HG02943 (cell line): ENCODE results near the gene OR2T29.
"Not testable (repeated sequence)": the region's sequence is repeated elsewhere in the genome, so short reads cannot be mapped to it uniquely, and the experiment has no call there.

Source experiments
- ATAC-seq: cut with Tn5 transposase; IDR thresholded peaks from one replicate; pipeline ENCODE4 v1.9.1; 2021; ENCODE audit warnings: mild to moderate bottlenecking, low read depth, moderate library complexity; ENCODE audit not compliant: unreplicated experiment

Gene OR2T29

GRCh38 chr1:248562672-248563071, at the start of gene OR2T29:
TSS of gene OR2T29 (minus strand) at chr1:248562772. CDS start at chr1:248559491, 3,281 bp downstream.
- ATAC-seq, result not testable (repeated sequence)

GRCh38 chr1:248611883-248612414, 49.4 kb upstream of the OR2T29 start:
- ATAC-seq, result no peak

- no peak for ATAC-seq
Observed at GRCh38 chr1:248610301-248610700, 47.7 kb upstream of the OR2T29 start.

- ATAC-seq, result no peak
Observed at GRCh38 chr1:248599396-248599795, 36.8 kb upstream of the OR2T29 start.

GRCh38 chr1:248597589-248597988, 35.0 kb upstream of the OR2T29 start, which contains the start of gene OR2T10:
TSS of gene OR2T10 (minus strand) at chr1:248597700. CDS start at chr1:248593768, 3,932 bp downstream.
- ATAC-seq, result no peak

GRCh38 chr1:248596615-248597014, 34.0 kb upstream of the OR2T29 start:
- no peak for ATAC-seq

GRCh38 chr1:248593226-248593625, 30.7 kb upstream of the OR2T29 start:
- no peak for ATAC-seq

GRCh38 chr1:248592655-248593054, 30.1 kb upstream of the OR2T29 start:
- ATAC-seq, result no peak

- no peak for ATAC-seq
Observed at GRCh38 chr1:248590055-248590454, 27.5 kb upstream of the OR2T29 start.

- ATAC-seq, result no peak
Observed at GRCh38 chr1:248589334-248589733, 26.8 kb upstream of the OR2T29 start.

- ATAC-seq, result no peak
Observed at GRCh38 chr1:248585266-248585665, 22.7 kb upstream of the OR2T29 start.

GRCh38 chr1:248576260-248576980, 13.8 kb upstream of the OR2T29 start:
- ATAC-seq, result no peak

- not testable (repeated sequence) for ATAC-seq
Observed at GRCh38 chr1:248574657-248575056, 12.1 kb upstream of the OR2T29 start, which contains the start of gene OR2T34. TSS of gene OR2T34 (minus strand) at chr1:248574757. CDS start at chr1:248574757, 0 bp downstream.

GRCh38 chr1:248573856-248574255, 11.3 kb upstream of the OR2T29 start:
- not testable (repeated sequence) for ATAC-seq

- not testable (repeated sequence) for ATAC-seq
Observed at GRCh38 chr1:248572049-248572448, 9.5 kb upstream of the OR2T29 start.

GRCh38 chr1:248570811-248571210, 8.2 kb upstream of the OR2T29 start:
- ATAC-seq, result not testable (repeated sequence)

- ATAC-seq, result not testable (repeated sequence)
Observed at GRCh38 chr1:248569049-248569448, 6.5 kb upstream of the OR2T29 start.

GRCh38 chr1:248565530-248566373, 3.2 kb upstream of the OR2T29 start:
- not testable (repeated sequence) for ATAC-seq

GRCh38 chr1:248551027-248551426, 11.5 kb downstream of the OR2T29 start:
- not testable (repeated sequence) for ATAC-seq

GRCh38 chr1:248547383-248547782, 15.2 kb downstream of the OR2T29 start:
- ATAC-seq, result not testable (repeated sequence)

- ATAC-seq, result not testable (repeated sequence)
Observed at GRCh38 chr1:248537449-248537848, 25.1 kb downstream of the OR2T29 start.
